Cardiac fibroblast (primary cell): Measurements from ENCODE around the gene SCAP.
"Not testable (repeated sequence)": the region's sequence is repeated elsewhere in the genome, so short reads cannot be mapped to it uniquely, and the experiment has no call there.

Experiments used
- DNase-seq, 2 donors: peaks; one replicate each; pipeline versions ENCODE4 v3.0.0 to v3.0.0-alpha.2; 2010; ENCODE audit warnings: low read depth in 2 of 2
- H3K4me3 ChIP-seq, 2 donors: replicated peaks in 1 of 2; 1 replicate in 1 of 2; 2 replicates in 1 of 2; pipeline ENCODE4 v1.5.1; 2011; ENCODE audit warnings: low read depth in 2 of 2, low read length in 2 of 2, mild to moderate bottlenecking in 2 of 2, moderate library complexity in 1 of 2
- TF ChIP-seq, protein P1 (sequence below): IDR thresholded peaks from one replicate; pipeline ENCODE4 v1.5.1; 2011; ENCODE audit warnings: low read depth, mild to moderate bottlenecking, low read length, inconsistent platforms

The SCAP gene

DNA sequence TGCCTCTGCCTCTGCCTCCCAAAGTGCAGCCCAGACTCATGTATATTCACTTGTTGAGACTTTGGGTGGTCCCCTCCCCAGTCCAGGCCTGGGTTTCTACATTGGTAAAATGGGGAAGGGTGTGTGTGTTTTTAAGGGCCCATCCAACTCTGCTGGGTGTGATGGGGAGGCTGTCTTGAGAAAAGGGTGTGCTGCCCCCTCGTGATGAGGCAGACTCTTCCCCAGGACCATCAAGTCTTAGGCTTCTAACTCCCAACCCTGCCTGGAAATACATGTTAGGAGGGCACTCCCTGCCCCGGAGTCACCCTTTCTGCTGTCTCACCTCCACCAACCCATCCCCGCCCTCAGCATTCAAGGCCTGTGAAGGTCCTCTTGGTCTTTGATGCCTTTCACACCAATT is 99.3 kb downstream of the SCAP start:
- H3K4me3 ChIP-seq: no peak overlapping the region
- no peak for DNase-seq

DNA sequence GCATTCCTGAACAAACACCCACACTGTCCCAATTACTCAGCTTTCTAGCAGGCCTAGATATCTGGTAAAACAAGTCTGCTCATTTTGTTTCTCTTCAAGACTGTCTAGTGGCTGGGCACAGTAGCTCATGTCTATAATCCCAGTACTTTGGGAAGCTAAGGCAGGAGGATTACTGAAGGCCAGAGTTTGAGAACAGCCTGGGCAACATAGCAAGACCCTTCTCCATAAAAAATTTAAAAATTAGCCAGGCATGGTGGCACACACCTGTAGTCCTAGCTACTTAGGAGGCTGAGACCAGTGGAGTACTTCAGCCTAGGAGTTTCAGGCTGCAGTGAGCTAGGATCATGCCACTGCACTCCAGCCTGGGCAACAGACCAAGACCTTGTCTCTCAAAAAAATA is 101.2 kb downstream of the SCAP start:
- H3K4me3 ChIP-seq: no peak overlapping the region
- TF ChIP-seq, protein P1, sequence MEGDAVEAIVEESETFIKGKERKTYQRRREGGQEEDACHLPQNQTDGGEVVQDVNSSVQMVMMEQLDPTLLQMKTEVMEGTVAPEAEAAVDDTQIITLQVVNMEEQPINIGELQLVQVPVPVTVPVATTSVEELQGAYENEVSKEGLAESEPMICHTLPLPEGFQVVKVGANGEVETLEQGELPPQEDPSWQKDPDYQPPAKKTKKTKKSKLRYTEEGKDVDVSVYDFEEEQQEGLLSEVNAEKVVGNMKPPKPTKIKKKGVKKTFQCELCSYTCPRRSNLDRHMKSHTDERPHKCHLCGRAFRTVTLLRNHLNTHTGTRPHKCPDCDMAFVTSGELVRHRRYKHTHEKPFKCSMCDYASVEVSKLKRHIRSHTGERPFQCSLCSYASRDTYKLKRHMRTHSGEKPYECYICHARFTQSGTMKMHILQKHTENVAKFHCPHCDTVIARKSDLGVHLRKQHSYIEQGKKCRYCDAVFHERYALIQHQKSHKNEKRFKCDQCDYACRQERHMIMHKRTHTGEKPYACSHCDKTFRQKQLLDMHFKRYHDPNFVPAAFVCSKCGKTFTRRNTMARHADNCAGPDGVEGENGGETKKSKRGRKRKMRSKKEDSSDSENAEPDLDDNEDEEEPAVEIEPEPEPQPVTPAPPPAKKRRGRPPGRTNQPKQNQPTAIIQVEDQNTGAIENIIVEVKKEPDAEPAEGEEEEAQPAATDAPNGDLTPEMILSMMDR: no peak
- DNase-seq: no peak

More for the DNA sequence above, 99.3 kb downstream of the SCAP start:
- TF ChIP-seq, protein P1: no peak

DNA sequence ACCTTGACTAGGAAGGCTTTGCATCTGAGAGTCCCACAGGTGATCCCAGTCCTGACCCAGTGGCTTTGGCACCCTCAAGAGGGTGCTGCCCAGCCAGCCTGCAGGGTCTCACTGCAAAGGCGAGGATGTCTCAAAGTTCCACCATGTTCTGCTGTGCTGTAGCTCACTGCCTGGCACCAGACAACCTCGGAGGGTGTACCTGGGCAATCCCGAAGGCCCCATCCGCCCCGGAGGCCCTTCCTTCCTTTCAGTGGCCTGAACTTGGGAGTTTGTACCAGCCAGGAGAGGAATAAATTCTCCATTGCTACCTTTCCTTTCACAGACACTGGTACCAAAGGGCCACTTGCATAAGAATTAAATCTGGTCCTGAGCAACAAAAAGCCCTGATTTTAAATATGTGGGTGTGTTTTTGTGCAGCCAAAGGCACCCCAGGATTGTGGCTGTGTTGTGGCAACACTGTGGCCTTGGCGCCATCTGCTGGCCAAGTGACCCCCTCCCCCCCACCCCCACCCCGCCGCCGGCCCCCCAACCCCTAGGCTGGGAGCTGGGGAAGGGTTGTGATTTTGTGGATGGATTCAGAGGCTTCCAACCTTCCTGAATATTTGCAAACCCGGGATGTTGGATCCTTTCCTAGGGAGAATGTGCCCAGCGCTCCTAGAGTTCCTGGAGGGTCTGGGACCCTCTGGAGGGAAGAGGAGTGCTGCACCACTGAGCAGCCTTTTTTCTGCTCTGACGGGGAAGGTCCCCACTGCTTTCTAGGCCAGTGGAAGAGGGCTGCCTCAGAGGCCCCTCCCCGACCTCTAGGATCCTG is 104.6 kb downstream of the SCAP start:
- DNase-seq: no peak
- TF ChIP-seq, protein P1: peak; percentile 23
- no peak overlapping the region for H3K4me3 ChIP-seq

DNA sequence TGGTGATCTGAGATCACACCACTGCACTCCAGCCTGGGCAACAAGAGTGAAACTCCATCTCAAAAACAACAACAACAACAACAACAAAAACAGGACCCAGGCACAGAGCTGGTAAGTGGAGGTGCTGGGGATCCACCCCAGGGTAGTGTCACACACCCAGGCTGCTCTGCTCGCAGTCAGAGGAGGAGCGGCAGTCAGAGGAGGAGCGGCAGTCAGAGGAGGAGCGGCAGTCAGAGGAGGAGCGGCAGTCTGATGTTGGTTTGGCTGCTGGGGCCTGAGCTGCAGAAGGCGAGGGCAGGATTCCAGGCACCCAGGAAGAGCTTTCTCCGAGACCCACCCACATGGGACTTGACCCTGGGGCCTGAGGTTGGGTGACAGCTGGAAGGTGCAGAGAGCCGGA is 105.7 kb downstream of the SCAP start:
- DNase-seq, H3K4me3 ChIP-seq: not testable (repeated sequence)

DNA sequence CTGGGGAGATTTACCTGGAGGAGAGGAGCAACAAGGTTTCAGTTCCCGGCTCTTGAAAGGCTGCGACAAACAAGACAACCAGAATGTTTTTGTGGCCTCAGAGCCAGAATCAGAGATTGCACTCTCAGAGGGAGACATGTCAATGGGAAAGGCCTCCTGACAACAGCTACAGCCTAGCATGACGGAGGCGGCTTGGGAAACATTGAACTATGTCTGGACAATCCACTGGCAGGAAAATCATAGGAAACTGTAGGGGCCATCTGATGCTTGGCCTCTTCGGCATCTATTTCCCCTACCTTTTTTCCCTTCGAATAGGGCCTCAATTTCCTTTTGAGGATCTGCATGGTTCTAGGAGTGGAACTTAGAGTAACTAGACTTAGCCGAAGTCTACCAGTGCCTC is 108.1 kb downstream of the SCAP start:
- TF ChIP-seq, protein P1: no peak
- no peak overlapping the region for H3K4me3 ChIP-seq
- DNase-seq: no peak

DNA sequence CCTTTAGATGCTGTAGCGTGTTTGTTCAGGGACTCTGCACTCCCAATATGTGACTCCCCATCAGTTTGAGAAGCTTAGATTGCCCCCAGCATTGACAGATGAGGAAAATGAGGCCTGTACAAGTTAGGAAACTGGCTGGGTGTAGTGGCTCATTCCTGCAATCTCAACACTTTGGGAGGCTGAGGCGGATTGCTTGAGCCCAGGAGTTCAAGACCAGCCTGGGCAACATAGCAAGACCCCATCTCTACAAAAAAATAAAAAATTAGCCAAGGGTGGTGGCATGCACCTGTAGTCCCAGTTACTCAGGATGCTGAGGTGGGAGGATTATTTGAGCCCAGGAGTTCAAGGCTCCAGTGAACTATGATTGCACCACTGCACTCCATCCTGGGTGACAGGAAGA is 108.9 kb downstream of the SCAP start:
- no peak for DNase-seq
- H3K4me3 ChIP-seq: no peak overlapping the region
- TF ChIP-seq, protein P1: no peak

DNA sequence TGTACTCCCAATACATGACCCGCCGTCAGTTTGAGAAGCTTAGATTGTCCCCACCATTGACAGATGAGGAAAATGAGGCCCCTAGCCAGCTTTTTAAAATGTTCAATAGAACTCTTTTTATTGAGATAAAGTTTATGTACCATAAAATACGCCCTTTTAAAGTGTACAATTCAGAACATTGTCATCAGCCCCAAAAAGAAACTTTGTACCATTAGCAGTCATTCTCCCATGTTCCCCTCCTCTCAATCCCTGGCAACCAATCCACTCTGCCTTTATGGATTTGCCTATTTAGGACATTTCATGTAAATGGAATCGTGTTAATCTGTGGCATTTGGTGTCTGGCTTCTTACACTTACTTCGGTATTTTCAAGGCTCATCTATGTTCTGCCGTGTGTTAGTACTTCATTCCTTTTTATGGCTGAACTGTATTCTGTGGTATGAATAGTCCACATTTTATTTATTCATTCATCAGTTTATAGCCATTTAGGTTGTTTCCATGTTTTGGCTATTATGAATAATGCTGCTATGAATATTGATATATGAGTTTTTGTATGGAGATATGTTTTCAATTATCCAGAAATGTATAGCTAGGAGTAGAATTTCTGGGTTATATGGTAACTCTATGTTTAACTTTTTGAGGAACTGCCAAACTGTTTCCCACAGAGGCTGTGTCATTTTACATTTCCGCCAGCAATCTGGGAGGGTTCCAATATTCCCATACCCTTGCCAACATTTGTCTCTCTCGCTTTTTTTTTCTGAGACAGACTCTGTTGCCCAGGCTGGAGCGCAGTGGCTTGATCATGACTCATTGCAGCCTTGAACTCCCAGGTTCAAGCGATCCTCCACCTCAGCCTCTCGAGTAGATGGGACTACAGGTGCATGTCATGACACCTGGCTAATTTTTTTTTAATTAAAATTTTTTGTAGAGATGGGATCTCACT is 110.3 kb downstream of the SCAP start:
- peak; percentile 80 to 87 for DNase-seq
- TF ChIP-seq, protein P1: no peak
- no peak overlapping the region for H3K4me3 ChIP-seq
